Panc1 (cell line): ENCODE measurements around the gene COL23A1.

ENCODE experiments used
- CTCF ChIP-seq: fragments of 450-650 bp; IDR thresholded peaks from 2 replicates; pipeline ENCODE4 v1.5.1; 2017; ENCODE audit warnings: mild to moderate bottlenecking
- REST ChIP-seq, 2 experiments: IDR thresholded peaks; 2 replicates each; pipeline ENCODE4 v1.6.1; 2011 to 2012; ENCODE audit warnings: low read depth in 2 of 2, control low read depth in 1 of 2, low read length in 1 of 2, mild to moderate bottlenecking in 1 of 2, moderate library complexity in 1 of 2; ENCODE audit not compliant: insufficient read depth in 1 of 2
- SIN3A ChIP-seq: IDR thresholded peaks from 2 replicates; pipeline ENCODE4 v1.6.1; 2012; ENCODE audit warnings: low read depth, mild to moderate bottlenecking, low read length, moderate library complexity, borderline replicate concordance; ENCODE audit not compliant: insufficient read depth
- TCF7L2 ChIP-seq: IDR thresholded peaks from 2 replicates; pipeline ENCODE4 v1.6.1; 2011; ENCODE audit warnings: mild to moderate bottlenecking, low read depth, low read length, inconsistent platforms

GRCh38 chr5:178450121-178451028 lies 139.8 kb downstream of the COL23A1 start:
- no peak for TF ChIP-seq CTCF
- TF ChIP-seq SIN3A = no peak
- no peak for TF ChIP-seq TCF7L2
- TF ChIP-seq REST (IDR thresholded peaks at IDR 0.05; ENCODE audit: insufficient read depth in 1 of 2, low read depth in 2 of 2, low read length in 1 of 2) = no peak
